CD14-positive monocyte (primary cell): ENCODE results near the gene EBNA1BP2. TPM values are rescaled to one million over a fixed set of nuclear protein-coding genes. Genes with fewer than 3 reads are reported as not detected.
A peak's percentile ranks its signal among the peaks of the same experiment; 100 is the strongest.
"Not testable (repeated sequence)": the region's sequence is repeated elsewhere in the genome, so short reads cannot be mapped to it uniquely, and the experiment has no call there.

Source experiments
- DNase-seq, 3 donors: peaks; one replicate each; pipeline ENCODE4 v3.0.0-alpha.2; 2011 to 2022
- H2AFZ ChIP-seq: 2 replicates; pipeline ENCODE4 v1.6.0; 2012; ENCODE audit warnings: mild to moderate bottlenecking, low read depth, low read length, inconsistent platforms; ENCODE audit not compliant: insufficient read depth, poor library complexity, severe bottlenecking
- H3K27ac ChIP-seq, 2 donors: 1 replicate in 1 of 2; 2 replicates in 1 of 2; pipeline ENCODE4 v1.5.1; 2012 to 2013; ENCODE audit warnings: low read length in 2 of 2, control low read depth in 1 of 2, inconsistent platforms in 1 of 2, low read depth in 1 of 2, mild to moderate bottlenecking in 1 of 2
- H3K27me3 ChIP-seq, 2 donors: one replicate each; pipeline versions ENCODE4 v1.6.0 to v1.6.1; 2011 to 2013; ENCODE audit warnings: low read length in 2 of 2; ENCODE audit not compliant: control insufficient read depth in 2 of 2, insufficient read depth in 2 of 2
- H3K36me3 ChIP-seq, 2 donors: replicated peaks in 1 of 2; 1 replicate in 1 of 2; 2 replicates in 1 of 2; pipeline versions ENCODE4 v1.5.1 to v1.6.1; 2012 to 2013; ENCODE audit warnings: low read length in 2 of 2, control low read depth in 1 of 2, inconsistent platforms in 1 of 2, mild to moderate bottlenecking in 1 of 2; ENCODE audit not compliant: insufficient read depth in 2 of 2, control insufficient read depth in 1 of 2
- H3K4me1 ChIP-seq, 2 donors: 1 replicate in 1 of 2; 2 replicates in 1 of 2; pipeline versions ENCODE4 v1.5.1 to v1.6.1; 2012 to 2013; ENCODE audit warnings: low read length in 2 of 2, control low read depth in 1 of 2, inconsistent platforms in 1 of 2, mild to moderate bottlenecking in 1 of 2, moderate library complexity in 1 of 2; ENCODE audit not compliant: insufficient read depth in 2 of 2, control insufficient read depth in 1 of 2
- H3K4me2 ChIP-seq: replicated peaks from 2 replicates; pipeline ENCODE3; 2012; ENCODE audit warnings: low read length, moderate library complexity, mild to moderate bottlenecking; ENCODE audit not compliant: poor library complexity, severe bottlenecking; ENCODE audit errors: extremely low read depth
- H3K4me3 ChIP-seq, 3 experiments: fragments of 200-600 bp in 1 of 3; sonication (generic) in 1 of 3; replicated peaks in 1 of 3; 1 replicate in 2 of 3; 2 replicates in 1 of 3; pipeline ENCODE4 v1.5.1; 2011 to 2013; ENCODE audit warnings: low read length in 3 of 3, mild to moderate bottlenecking in 3 of 3, control low read depth in 2 of 3, low read depth in 2 of 3, inconsistent platforms in 1 of 3, moderate library complexity in 1 of 3
- H3K79me2 ChIP-seq: 2 replicates; pipeline ENCODE4 v1.6.0; 2012; ENCODE audit warnings: mild to moderate bottlenecking, control low read depth, inconsistent platforms, low read length, moderate library complexity; ENCODE audit not compliant: insufficient read depth
- H3K9ac ChIP-seq: 2 replicates; pipeline ENCODE4 v1.6.0; 2017; ENCODE audit warnings: low read length, mild to moderate bottlenecking; ENCODE audit not compliant: insufficient read depth, poor library complexity, severe bottlenecking
- H3K9me3 ChIP-seq, 2 donors: replicated peaks in 1 of 2; 1 replicate in 1 of 2; 2 replicates in 1 of 2; pipeline versions ENCODE4 v1.5.1 to v1.6.1; 2012 to 2013; ENCODE audit warnings: low read length in 2 of 2, control low read depth in 1 of 2; ENCODE audit not compliant: control insufficient read depth in 1 of 2, insufficient read depth in 1 of 2
- H4K20me1 ChIP-seq: 2 replicates; pipeline ENCODE4 v1.6.0; 2012; ENCODE audit warnings: mild to moderate bottlenecking, low read length, control low read depth, moderate library complexity; ENCODE audit not compliant: insufficient read depth
- H3K27ac Mint-ChIP-seq, 7 donors: one replicate each; pipeline ENCODE4 v1.8.0; 2020; ENCODE audit warnings: mild to moderate bottlenecking in 7 of 7, mixed read lengths in 7 of 7, moderate library complexity in 6 of 7, inconsistent platforms in 2 of 7
- H3K27me3 Mint-ChIP-seq, 3 donors: one replicate each; pipeline ENCODE4 v1.8.0; 2021 to 2022; ENCODE audit warnings: low read depth in 3 of 3, mild to moderate bottlenecking in 3 of 3, mixed read lengths in 3 of 3, moderate library complexity in 3 of 3, inconsistent platforms in 1 of 3
- H3K36me3 Mint-ChIP-seq, 2 donors: one replicate each; pipeline ENCODE4 v1.8.0; 2020; ENCODE audit warnings: mixed read lengths in 2 of 2, inconsistent platforms in 1 of 2, mild to moderate bottlenecking in 1 of 2
- H3K4me1 Mint-ChIP-seq: one replicate; pipeline ENCODE4 v1.8.0; 2020; ENCODE audit warnings: mild to moderate bottlenecking, mixed read lengths
- H3K4me3 Mint-ChIP-seq, 2 donors: one replicate each; pipeline ENCODE4 v1.8.0; 2020; ENCODE audit warnings: mild to moderate bottlenecking in 2 of 2, mixed read lengths in 2 of 2, moderate library complexity in 1 of 2
- H3K9me3 Mint-ChIP-seq, 7 donors: one replicate each; pipeline ENCODE4 v1.8.0; 2020 to 2022; ENCODE audit warnings: mixed read lengths in 7 of 7, mild to moderate bottlenecking in 6 of 7, moderate library complexity in 6 of 7, inconsistent platforms in 2 of 7
- CTCF ChIP-seq: fragments of 200-600 bp; IDR thresholded peaks from one replicate; pipeline ENCODE4 v1.8.0; 2022; ENCODE audit warnings: antibody characterized with exemption, mild to moderate bottlenecking
- WGBS: methylation state at CpG from one replicate; pipeline ENCODE4 v1.1.5; 2013; ENCODE audit warnings: missing lambda C conversion rate; ENCODE audit not compliant: insufficient coverage; 5-methylcytosine and 5-hydroxymethylcytosine counted together
- intact Hi-C, 2 donors: fragments of 100-400 bp; cut with micrococcal nuclease; formaldehyde crosslinking; loops; one replicate each; pipeline versions ENCODE4 v1.15.0 to v1.15.1; 2023
- polyA plus RNA-seq, 3 donors: library from polyadenylated mRNA; depleted of rRNA in 1 of 3; unstranded in 2 of 3; stranded (reverse) in 1 of 3; fragments of 300-500 nt in 2 of 3; fragments of >200 nt in 1 of 3; fragmentation: Illumina TruSeq in 2 of 3; gene quantifications; 1 replicate in 2 of 3; 2 replicates in 1 of 3; pipeline ENCODE4 v1.2.3, GENCODE V29; 2012 to 2021

EBNA1BP2 gene
- polyA plus RNA-seq, 3 donors: 10.2 to 37.2 (median 30.9) TPM

GRCh38 chr1:43140583-43140982 lies 31.5 kb downstream of the EBNA1BP2 start:
- H3K4me1 ChIP-seq: no peaks in the 10 kb centered on the region
- H3K4me3 Mint-ChIP-seq: no peak overlapping the region
- H3K36me3 ChIP-seq: no peaks in the 10 kb centered on the region
- intact Hi-C loops: no loop called here
- no peak overlapping the region for H3K27ac Mint-ChIP-seq
- H3K4me2 ChIP-seq: no peak overlapping the region
- no peak for TF ChIP-seq CTCF
- no peak overlapping the region for H3K9ac ChIP-seq
- H3K27ac ChIP-seq: no peak overlapping the region
- H3K4me3 ChIP-seq: no peak overlapping the region
- H4K20me1 ChIP-seq: no peaks in the 10 kb centered on the region
- peaks cover 9 to 22% (median 15%) of the 10 kb centered on the region in 3 donors for H3K27me3 Mint-ChIP-seq
- H3K9me3 Mint-ChIP-seq: peaks cover 0 to 10% (median 2%) of the 10 kb centered on the region in 7 donors
- H3K9me3 ChIP-seq: no peaks in the 10 kb centered on the region
- no peak for DNase-seq
- peaks cover 8 to 17% of the 10 kb centered on the region in 2 donors for H3K27me3 ChIP-seq
- H3K4me1 Mint-ChIP-seq: peaks cover 3% of the 10 kb centered on the region
- no peaks in the 10 kb centered on the region for H3K79me2 ChIP-seq
- no peak overlapping the region for H2AFZ ChIP-seq
- H3K36me3 Mint-ChIP-seq: no peaks in the 10 kb centered on the region
- WGBS: no CpG with 5 or more reads among the region's 4 CpGs

DNA sequence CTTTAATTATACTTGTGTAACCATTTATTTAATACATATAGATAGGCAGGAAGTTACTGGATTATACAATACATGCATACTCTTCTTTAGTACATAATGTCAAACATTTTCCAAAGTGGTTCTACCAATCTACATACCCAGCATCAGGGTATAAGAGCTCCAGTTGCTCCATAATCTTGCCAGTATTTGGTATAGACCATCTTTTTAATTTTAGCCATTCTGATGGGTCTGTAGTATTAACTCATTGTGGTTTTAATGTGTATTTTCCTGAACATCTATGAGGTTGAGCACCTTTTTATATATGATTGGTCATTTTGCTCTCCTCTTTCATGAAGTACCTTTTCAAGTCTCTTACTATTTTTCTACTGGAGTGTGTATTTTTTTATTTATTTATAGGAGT lies 32.1 kb downstream of the EBNA1BP2 start:
- no peak for TF ChIP-seq CTCF
- peaks cover 3 to 11% of the 10 kb centered on the region in 2 donors for H3K27me3 ChIP-seq
- no peaks in the 10 kb centered on the region for H3K36me3 ChIP-seq
- Mint-ChIP-seq H3K4me1 (peaks cover 3% of the 10 kb centered on the region), H3K27ac (no peak overlapping the region), H3K36me3 (no peaks in the 10 kb centered on the region), H3K4me3 (no peak overlapping the region), H3K9me3 (peaks cover 0 to 15% (median 2%) of the 10 kb centered on the region in 7 donors), H3K27me3 (peaks cover 3 to 16% (median 12%) of the 10 kb centered on the region in 3 donors)
- H3K27ac ChIP-seq: no peak overlapping the region
- H3K79me2 ChIP-seq: no peaks in the 10 kb centered on the region
- no peak overlapping the region for H3K4me3 ChIP-seq
- no peaks in the 10 kb centered on the region for H3K4me1 ChIP-seq
- H3K9me3 ChIP-seq: no peaks in the 10 kb centered on the region
- no peak overlapping the region for H3K4me2 ChIP-seq
- no peak overlapping the region for H2AFZ ChIP-seq
- no peak for DNase-seq
- H3K9ac ChIP-seq: no peak overlapping the region
- intact Hi-C loops: no loop called here
- no peaks in the 10 kb centered on the region for H4K20me1 ChIP-seq

DNA sequence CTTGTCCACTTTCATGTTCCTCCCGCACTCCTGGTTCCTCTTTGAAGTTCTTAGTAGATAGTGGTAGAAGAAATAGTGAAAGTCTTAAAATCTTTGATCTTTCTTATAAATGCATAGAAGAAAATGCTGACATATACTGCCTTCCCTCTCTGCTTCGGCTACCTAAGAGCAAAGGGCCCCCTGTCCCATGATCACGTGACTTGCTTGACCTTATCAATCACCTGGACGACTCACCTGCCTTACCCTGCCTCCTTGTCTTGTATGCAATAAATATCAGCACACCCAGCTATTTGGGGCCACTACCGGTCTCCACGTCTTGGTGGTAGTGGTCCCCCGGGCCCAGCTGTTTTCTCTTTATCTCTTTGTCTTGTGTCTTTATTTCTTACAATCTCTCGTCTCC lies 32.8 kb downstream of the EBNA1BP2 start:
- H3K9ac ChIP-seq, H3K4me3 Mint-ChIP-seq, H3K36me3 Mint-ChIP-seq, H3K4me1 ChIP-seq, H4K20me1 ChIP-seq, H3K4me1 Mint-ChIP-seq, H3K36me3 ChIP-seq, H3K4me3 ChIP-seq, H3K4me2 ChIP-seq, H3K27me3 ChIP-seq, intact Hi-C loops, H3K27ac ChIP-seq, H3K9me3 ChIP-seq, H2AFZ ChIP-seq, DNase-seq, H3K79me2 ChIP-seq: not testable (repeated sequence)
- WGBS: 98% methylated on average over 7 of the region's 8 CpGs
- H3K9me3 Mint-ChIP-seq: peaks cover 0 to 16% (median 2%) of the 10 kb centered on the region in 7 donors
- H3K27me3 Mint-ChIP-seq: peaks cover 3 to 15% (median 5%) of the 10 kb centered on the region in 3 donors
- peak overlapping the region in 1 of 7 donors; percentile 75 for H3K27ac Mint-ChIP-seq
